ENCODE data around the gene GUCY1A1. TPM values are rescaled to one million over a fixed set of nuclear protein-coding genes. Genes with fewer than 3 reads are reported as not detected.

Gene GUCY1A1
- total and polyA plus RNA-seq, 8 donors = 78.0 to 155 (median 114) TPM

- H3K4me3 ChIP-seq = no peak overlapping the region
- no peaks in the 10 kb centered on the region for H3K4me1 ChIP-seq
- H3K36me3 ChIP-seq = no peaks in the 10 kb centered on the region
- H3K27ac ChIP-seq = no peak overlapping the region
- H3K9me3 ChIP-seq = no peaks in the 10 kb centered on the region
- intact Hi-C loops (cut with DNase I) = no loop called here
- no peak for ATAC-seq
- no peak for DNase-seq
- no peaks in the 10 kb centered on the region for H3K27me3 ChIP-seq
- TF ChIP-seq CTCF (IDR thresholded peaks at IDR 0.05) = no peak
Observed at GRCh38 chr4:155653052-155653451, 13.6 kb upstream of the GUCY1A1 start.

DNA sequence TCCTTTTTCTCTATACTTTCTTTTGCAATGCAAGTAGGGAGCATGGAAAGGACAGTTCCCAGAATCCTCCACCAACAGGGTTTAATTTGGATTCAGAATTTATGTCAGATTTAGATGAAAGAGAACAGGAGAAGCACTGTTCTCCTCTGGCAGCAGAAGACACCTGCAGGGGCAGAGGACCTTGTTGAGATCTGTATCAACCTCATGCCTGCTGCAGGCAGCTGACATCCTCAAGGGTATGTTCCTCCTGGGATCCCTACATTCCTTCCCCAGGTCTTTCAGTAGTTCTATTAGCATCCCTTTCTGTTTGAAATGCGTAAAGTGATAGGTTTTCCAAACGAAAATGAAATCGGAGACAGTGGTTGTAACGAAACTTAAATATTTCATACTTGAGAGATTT, 10.6 kb upstream of the GUCY1A1 start:
- H3K4me1 ChIP-seq = no peaks in the 10 kb centered on the region
- H3K4me3 ChIP-seq = no peak overlapping the region
- H3K9me3 ChIP-seq = no peaks in the 10 kb centered on the region
- H3K27me3 ChIP-seq = no peaks in the 10 kb centered on the region
- ATAC-seq (no peak), DNase-seq (no peak)
- H3K36me3 ChIP-seq = no peaks in the 10 kb centered on the region
- H3K27ac ChIP-seq = no peak overlapping the region
- TF ChIP-seq CTCF (IDR thresholded peaks at IDR 0.05) = no peak
- intact Hi-C loops (cut with DNase I) = no loop called here

- no peaks in the 10 kb centered on the region for H3K36me3 ChIP-seq
- intact Hi-C loops (cut with DNase I) = no loop called here
- TF ChIP-seq CTCF (IDR thresholded peaks at IDR 0.05) = no peak
- no peak overlapping the region for H3K27ac ChIP-seq
- peak in 2 of 4 donors; percentile 56 to 59 for DNase-seq
- H3K4me3 ChIP-seq = no peak overlapping the region
- H3K27me3 ChIP-seq = no peaks in the 10 kb centered on the region
- ATAC-seq = no peak
- H3K9me3 ChIP-seq = no peaks in the 10 kb centered on the region
- no peaks in the 10 kb centered on the region for H3K4me1 ChIP-seq
Observed at GRCh38 chr4:155657169-155657568, 9.5 kb upstream of the GUCY1A1 start.

- no peaks in the 10 kb centered on the region for H3K4me1 ChIP-seq
- H3K9me3 ChIP-seq = no peaks in the 10 kb centered on the region
- DNase-seq (no peak), ATAC-seq (no peak)
- H3K36me3 ChIP-seq = no peaks in the 10 kb centered on the region
- intact Hi-C loops (cut with DNase I) = no loop called here
- no peaks in the 10 kb centered on the region for H3K27me3 ChIP-seq
- H3K27ac ChIP-seq = peak overlapping the region in 1 of 2 donors; percentile 49
- no peak overlapping the region for H3K4me3 ChIP-seq
- no peak for TF ChIP-seq CTCF (IDR thresholded peaks at IDR 0.05)
Observed at GRCh38 chr4:155657985-155658680, 8.5 kb upstream of the GUCY1A1 start.

GRCh38 chr4:155658681-155659064, 8.0 kb upstream of the GUCY1A1 start:
- H3K36me3 ChIP-seq = no peaks in the 10 kb centered on the region
- ATAC-seq (no peak), DNase-seq (no peak)
- no peak for TF ChIP-seq CTCF (IDR thresholded peaks at IDR 0.05)
- H3K9me3 ChIP-seq = no peaks in the 10 kb centered on the region
- intact Hi-C loops (cut with DNase I) = no loop called here
- peak overlapping the region in 1 of 2 donors; percentile 49 for H3K27ac ChIP-seq
- H3K4me3 ChIP-seq = no peak overlapping the region
- no peaks in the 10 kb centered on the region for H3K4me1 ChIP-seq
- H3K27me3 ChIP-seq = no peaks in the 10 kb centered on the region
